ENCODE data around the gene COL6A3. TPM values are rescaled to one million over a fixed set of nuclear protein-coding genes. Genes with fewer than 3 reads are reported as not detected.

Gene COL6A3
- total RNA-seq, 1 experiment from 2014 or later, result 1.2 TPM

- no peak for DNase-seq (ENCODE audit: low read depth, low spot score)
- ATAC-seq, result no peak
- intact Hi-C loops (cut with micrococcal nuclease), result no loop called here
- no peak overlapping the region for H3K27ac ChIP-seq (ENCODE audit: low read depth, low read length)
- no peaks in the 10 kb centered on the region for H3K36me3 ChIP-seq (ENCODE audit: control insufficient read depth in 1 of 2, insufficient read depth in 2 of 2, low read length in 2 of 2)
- H3K9me2 ChIP-seq (ENCODE audit: insufficient read depth), result no peaks in the 10 kb centered on the region
- H3K4me3 ChIP-seq (replicated peaks in 1 of 2; ENCODE audit: low read depth in 1 of 2, low read length in 2 of 2), result no peak overlapping the region
- H3K27me3 ChIP-seq (ENCODE audit: insufficient read depth, low read length), result peaks cover 82% of the 10 kb centered on the region
- no peak overlapping the region for H3K4me2 ChIP-seq (ENCODE audit: low read length)
- no peaks in the 10 kb centered on the region for H4K20me1 ChIP-seq (ENCODE audit: insufficient read depth)
- no peak overlapping the region for H2AFZ ChIP-seq (ENCODE audit: low read depth, low read length, poor library complexity, severe bottlenecking)
- TF ChIP-seq EZH2phosphoT487 (IDR thresholded peaks at IDR 0.05; ENCODE audit: borderline replicate concordance) (no peak), TCF7L2 (IDR thresholded peaks at IDR 0.05; ENCODE audit: borderline replicate concordance, extremely low read depth, insufficient read depth, insufficient read length) (no peak), EZH2 (IDR thresholded peaks at IDR 0.05) (no peak), ZNF274 (IDR thresholded peaks at IDR 0.05; ENCODE audit: low read depth, low read length) (no peak), SRF (IDR thresholded peaks at IDR 0.05; ENCODE audit: low read depth) (no peak), MAX (IDR thresholded peaks at IDR 0.05) (no peak)
- H3K9me3 ChIP-seq (ENCODE audit: control insufficient read depth in 1 of 2, insufficient read depth in 1 of 2, low read depth in 1 of 2, low read length in 2 of 2), result no peaks in the 10 kb centered on the region
- POLR2A ChIA-PET, result no interaction called here
- no peaks in the 10 kb centered on the region for H3K4me1 ChIP-seq (ENCODE audit: control insufficient read depth in 1 of 2, insufficient read depth in 2 of 2, low read length in 2 of 2)
- RAD21 ChIA-PET (ENCODE audit: low non-redundant PET in 1 of 2, low total read pairs in 2 of 2, uncharacterized antibody in 2 of 2, unreplicated experiment in 2 of 2), result no interaction called here
- H3K79me2 ChIP-seq (ENCODE audit: insufficient read depth, low read length), result no peaks in the 10 kb centered on the region
- CTCF ChIA-PET, result no interaction called here
- no peak overlapping the region for H3K9ac ChIP-seq (ENCODE audit: low read length)
- BruUV-seq (replicated peaks), result no TSS peak
These were observed 25.9 kb downstream of the COL6A3 start for GRCh38 chr2:237388036-237388435.

DNA sequence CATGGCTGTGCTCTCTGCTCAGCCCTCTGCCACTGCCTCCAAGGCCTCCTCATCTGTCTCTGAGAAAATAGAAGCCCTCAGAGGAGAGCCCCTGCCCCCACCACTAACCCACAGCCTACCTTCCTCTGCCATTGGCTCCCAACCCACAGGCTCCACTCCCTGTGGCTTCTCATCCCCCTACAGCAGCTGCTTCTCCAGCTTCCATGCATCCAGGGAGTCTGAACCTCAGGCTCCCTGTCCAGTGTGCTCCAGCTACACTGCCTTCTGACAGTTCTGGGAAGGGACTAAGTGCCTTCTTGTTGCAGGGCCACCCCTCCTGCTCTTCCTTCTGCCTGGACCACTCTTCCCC lies 29.3 kb downstream of the COL6A3 start:
- no peaks in the 10 kb centered on the region for H3K9me3 ChIP-seq (ENCODE audit: control insufficient read depth in 1 of 2, insufficient read depth in 1 of 2, low read depth in 1 of 2, low read length in 2 of 2)
- ChIA-PET RAD21 (ENCODE audit: low non-redundant PET in 1 of 2, low total read pairs in 2 of 2, uncharacterized antibody in 2 of 2, unreplicated experiment in 2 of 2) (no interaction called here), POLR2A (no interaction called here), CTCF (no interaction called here)
- H3K4me2 ChIP-seq (ENCODE audit: low read length), result no peak overlapping the region
- no peak overlapping the region for H3K9ac ChIP-seq (ENCODE audit: low read length)
- peaks cover 82% of the 10 kb centered on the region for H3K27me3 ChIP-seq (ENCODE audit: insufficient read depth, low read length)
- no peaks in the 10 kb centered on the region for H4K20me1 ChIP-seq (ENCODE audit: insufficient read depth)
- intact Hi-C loops (cut with micrococcal nuclease), result no loop called here
- no peaks in the 10 kb centered on the region for H3K79me2 ChIP-seq (ENCODE audit: insufficient read depth, low read length)
- ATAC-seq, result no peak
- H3K27ac ChIP-seq (ENCODE audit: low read depth, low read length), result no peak overlapping the region
- no peaks in the 10 kb centered on the region for H3K36me3 ChIP-seq (ENCODE audit: control insufficient read depth in 1 of 2, insufficient read depth in 2 of 2, low read length in 2 of 2)
- H2AFZ ChIP-seq (ENCODE audit: low read depth, low read length, poor library complexity, severe bottlenecking), result no peak overlapping the region
- no peak overlapping the region for H3K4me3 ChIP-seq (replicated peaks in 1 of 2; ENCODE audit: low read depth in 1 of 2, low read length in 2 of 2)
- H3K9me2 ChIP-seq (ENCODE audit: insufficient read depth), result no peaks in the 10 kb centered on the region
- no peak for DNase-seq (ENCODE audit: low read depth, low spot score)
- H3K4me1 ChIP-seq (ENCODE audit: control insufficient read depth in 1 of 2, insufficient read depth in 2 of 2, low read length in 2 of 2), result no peaks in the 10 kb centered on the region
- no TSS peak for BruUV-seq (replicated peaks)
- no peak for TF ChIP-seq EZH2phosphoT487 (IDR thresholded peaks at IDR 0.05; ENCODE audit: borderline replicate concordance)
- TF ChIP-seq CEBPB (IDR thresholded peaks at IDR 0.05; ENCODE audit: low read depth), result no peak
- TF ChIP-seq EZH2 (IDR thresholded peaks at IDR 0.05), result no peak
- no peak for TF ChIP-seq POLR2AphosphoS5 (IDR thresholded peaks at IDR 0.05; ENCODE audit: low read depth, low read length)
- TF ChIP-seq, protein P1, sequence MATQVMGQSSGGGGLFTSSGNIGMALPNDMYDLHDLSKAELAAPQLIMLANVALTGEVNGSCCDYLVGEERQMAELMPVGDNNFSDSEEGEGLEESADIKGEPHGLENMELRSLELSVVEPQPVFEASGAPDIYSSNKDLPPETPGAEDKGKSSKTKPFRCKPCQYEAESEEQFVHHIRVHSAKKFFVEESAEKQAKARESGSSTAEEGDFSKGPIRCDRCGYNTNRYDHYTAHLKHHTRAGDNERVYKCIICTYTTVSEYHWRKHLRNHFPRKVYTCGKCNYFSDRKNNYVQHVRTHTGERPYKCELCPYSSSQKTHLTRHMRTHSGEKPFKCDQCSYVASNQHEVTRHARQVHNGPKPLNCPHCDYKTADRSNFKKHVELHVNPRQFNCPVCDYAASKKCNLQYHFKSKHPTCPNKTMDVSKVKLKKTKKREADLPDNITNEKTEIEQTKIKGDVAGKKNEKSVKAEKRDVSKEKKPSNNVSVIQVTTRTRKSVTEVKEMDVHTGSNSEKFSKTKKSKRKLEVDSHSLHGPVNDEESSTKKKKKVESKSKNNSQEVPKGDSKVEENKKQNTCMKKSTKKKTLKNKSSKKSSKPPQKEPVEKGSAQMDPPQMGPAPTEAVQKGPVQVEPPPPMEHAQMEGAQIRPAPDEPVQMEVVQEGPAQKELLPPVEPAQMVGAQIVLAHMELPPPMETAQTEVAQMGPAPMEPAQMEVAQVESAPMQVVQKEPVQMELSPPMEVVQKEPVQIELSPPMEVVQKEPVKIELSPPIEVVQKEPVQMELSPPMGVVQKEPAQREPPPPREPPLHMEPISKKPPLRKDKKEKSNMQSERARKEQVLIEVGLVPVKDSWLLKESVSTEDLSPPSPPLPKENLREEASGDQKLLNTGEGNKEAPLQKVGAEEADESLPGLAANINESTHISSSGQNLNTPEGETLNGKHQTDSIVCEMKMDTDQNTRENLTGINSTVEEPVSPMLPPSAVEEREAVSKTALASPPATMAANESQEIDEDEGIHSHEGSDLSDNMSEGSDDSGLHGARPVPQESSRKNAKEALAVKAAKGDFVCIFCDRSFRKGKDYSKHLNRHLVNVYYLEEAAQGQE (IDR thresholded peaks at IDR 0.05; ENCODE audit: low read depth), result no peak
- TF ChIP-seq POLR2A (IDR thresholded peaks at IDR 0.05; ENCODE audit: borderline replicate concordance, extremely low read depth, insufficient read depth, insufficient read length), result no peak
- TF ChIP-seq JUND (IDR thresholded peaks at IDR 0.05), result no peak
- no peak for TF ChIP-seq ZFX (IDR thresholded peaks at IDR 0.05)
- no peak for TF ChIP-seq CTCF (IDR thresholded peaks at IDR 0.05 in 2 of 3, conservative IDR thresholded peaks at IDR 0.05 in 1 of 3; ENCODE audit: borderline replicate concordance in 1 of 3, insufficient read depth in 1 of 3, low read depth in 2 of 3, low read length in 2 of 3)
- no peak for TF ChIP-seq RAD21 (IDR thresholded peaks at IDR 0.05; ENCODE audit: low read depth)
- TF ChIP-seq YY1 (IDR thresholded peaks at IDR 0.05; ENCODE audit: extremely low read depth, insufficient replicate concordance, low read depth, low read length), result no peak
- no peak for TF ChIP-seq EGR1 (IDR thresholded peaks at IDR 0.05; ENCODE audit: low read depth)
- TF ChIP-seq MAX (IDR thresholded peaks at IDR 0.05), result no peak
- no peak for TF ChIP-seq CBX3 (IDR thresholded peaks at IDR 0.05; ENCODE audit: low read depth)
